ENCODE results near the gene KRT74.

Gene KRT74

DNA sequence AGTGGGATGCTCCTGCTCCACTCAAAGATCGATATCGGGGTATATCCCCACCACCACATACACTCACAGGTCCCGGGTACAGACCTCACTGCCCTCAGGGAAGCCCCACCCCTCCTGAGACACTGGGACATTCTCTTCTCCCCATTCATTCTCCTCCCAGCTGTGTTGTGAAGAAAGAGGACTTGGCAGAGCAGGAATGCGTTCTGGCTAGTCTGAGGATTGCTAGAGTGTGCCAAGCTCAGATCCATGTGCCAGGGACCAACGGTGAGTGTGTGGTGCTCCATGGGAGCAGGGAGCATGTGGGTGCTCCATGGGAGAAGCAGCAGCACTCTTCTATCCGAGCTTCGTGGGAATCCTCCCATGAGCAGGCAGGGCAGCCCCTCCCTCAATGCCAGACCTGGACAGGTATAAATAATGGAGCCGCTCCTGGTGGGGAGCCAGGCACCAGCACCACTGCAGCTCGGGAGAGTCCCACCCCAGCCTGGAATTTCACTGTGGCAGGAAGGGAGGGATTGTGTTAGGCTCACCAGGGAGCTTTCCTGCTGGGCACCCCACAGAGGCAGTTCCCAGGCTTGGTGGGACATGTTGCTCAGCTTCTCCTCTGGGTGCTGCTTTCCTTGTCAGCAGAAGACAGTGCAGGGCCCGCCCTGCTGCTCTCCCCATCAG lies 51.2 kb downstream of the KRT74 start:
- DNase-seq = peak in 3 of 51 donors; percentile 9 to 25 (median 16)

DNA sequence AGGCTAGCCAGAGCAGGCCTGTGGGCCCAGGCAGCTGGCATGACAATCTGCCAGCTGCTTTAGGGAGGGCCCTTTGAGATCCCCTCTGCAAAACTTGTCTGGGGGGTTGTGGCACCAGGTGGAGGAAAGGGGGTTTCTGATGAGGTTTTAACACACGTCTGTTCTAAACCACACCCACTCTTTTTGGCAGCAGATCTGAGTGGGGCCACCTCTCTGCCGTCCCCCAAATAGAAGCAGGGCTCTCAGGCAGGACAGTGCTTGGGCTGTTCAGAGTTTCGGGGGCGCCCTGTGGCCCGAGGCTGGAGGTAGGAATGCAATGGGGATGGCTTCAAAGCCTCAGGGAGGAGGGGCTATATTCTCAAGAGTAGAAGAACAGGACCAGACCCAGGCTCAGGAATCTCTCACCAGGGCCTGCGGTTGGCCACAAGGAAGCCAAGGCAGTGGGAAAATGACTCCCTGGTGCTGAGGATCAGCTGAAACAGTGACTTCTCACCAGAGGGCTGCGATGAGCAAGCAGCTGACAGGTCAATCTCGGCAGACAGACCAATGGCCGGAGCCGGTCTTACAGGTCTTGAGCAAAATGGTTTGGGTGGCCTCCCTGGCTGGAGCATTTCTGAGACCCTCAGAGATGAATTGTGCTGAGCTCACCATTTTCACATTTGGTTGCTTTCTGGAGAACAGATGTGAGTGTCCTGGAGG lies 51.9 kb downstream of the KRT74 start:
- no peak for DNase-seq

DNA sequence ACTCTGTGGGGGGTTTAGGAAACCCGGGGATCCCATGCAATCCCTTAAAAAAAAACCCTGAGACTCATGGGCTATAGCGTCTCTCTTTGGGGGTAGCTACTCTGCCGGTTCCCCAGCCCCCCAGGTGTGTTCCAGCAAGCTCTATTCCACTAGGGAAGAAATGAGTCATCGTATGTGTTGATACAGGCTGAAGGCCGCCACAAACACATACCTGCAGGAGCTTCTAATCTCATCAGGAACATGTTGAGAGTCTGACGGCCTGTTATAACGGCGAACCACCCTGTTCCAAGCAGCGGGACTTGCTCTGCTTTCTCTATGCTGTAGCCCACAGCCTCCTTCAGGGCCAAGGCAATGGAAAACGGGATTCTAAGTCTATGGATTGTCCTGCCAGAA lies 52.5 kb downstream of the KRT74 start:
- no peak for DNase-seq

DNA sequence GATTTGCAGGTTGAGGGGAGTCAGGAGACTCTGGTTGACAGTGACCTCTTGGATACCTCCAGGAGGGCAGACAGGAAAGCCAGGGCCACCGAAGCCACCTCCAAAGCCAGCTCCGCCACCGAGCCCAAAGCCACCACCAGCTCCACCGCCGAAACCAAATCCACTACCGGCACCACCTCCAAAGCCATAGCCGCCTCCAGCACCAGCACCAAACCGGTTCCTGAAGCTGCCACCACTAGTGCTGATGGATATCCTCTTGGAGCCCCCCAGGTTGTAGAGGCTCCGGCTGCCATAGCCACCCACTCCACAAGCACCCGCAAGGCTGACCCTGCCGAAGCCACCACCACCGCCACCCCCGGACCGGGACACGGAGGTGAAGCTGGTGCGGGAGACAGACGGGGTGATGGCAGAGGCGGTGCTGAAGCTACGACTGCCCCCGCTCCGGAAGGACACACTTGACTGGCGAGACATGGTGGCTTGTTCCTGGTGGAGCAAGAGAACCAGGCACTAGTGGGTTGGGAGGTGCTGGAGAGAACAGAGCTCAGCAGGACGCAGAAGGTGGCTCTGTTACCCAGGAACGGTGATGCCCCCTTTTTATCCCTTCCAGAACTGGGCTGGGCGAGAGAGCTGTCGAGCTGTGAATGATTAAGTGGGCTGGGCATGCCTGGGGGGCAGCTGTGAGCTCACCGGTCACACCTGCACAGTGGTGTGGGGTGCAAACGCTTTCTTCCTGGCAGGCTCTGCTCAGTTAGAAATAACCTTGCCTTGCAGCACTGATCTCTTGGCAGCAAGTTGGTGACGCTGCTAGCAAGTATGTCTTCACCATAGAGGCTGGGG lies 53.6 kb downstream of the KRT74 start, which contains the start of gene KRT5:
KRT5 (minus strand) TSS at position 569 of the 837 bp plus-strand sequence; CDS start at position 471, 98 bp downstream.
- no peak for DNase-seq

DNA sequence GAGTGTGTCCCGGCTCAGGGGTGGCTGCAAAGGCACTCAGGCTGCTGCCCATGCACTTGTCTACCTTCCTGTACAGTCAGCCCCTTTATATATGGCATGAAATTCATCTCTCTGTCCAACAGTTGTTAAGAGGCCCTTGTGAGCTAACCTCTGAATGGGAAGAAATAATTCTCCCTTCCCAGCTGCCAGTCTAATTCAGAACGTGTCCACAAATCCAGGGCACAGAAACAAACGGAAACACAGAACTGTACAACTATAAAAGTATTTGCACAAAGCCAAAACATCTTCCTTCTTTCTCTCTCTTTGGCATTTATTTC lies 54.3 kb downstream of the KRT74 start:
- DNase-seq = no peak

DNA sequence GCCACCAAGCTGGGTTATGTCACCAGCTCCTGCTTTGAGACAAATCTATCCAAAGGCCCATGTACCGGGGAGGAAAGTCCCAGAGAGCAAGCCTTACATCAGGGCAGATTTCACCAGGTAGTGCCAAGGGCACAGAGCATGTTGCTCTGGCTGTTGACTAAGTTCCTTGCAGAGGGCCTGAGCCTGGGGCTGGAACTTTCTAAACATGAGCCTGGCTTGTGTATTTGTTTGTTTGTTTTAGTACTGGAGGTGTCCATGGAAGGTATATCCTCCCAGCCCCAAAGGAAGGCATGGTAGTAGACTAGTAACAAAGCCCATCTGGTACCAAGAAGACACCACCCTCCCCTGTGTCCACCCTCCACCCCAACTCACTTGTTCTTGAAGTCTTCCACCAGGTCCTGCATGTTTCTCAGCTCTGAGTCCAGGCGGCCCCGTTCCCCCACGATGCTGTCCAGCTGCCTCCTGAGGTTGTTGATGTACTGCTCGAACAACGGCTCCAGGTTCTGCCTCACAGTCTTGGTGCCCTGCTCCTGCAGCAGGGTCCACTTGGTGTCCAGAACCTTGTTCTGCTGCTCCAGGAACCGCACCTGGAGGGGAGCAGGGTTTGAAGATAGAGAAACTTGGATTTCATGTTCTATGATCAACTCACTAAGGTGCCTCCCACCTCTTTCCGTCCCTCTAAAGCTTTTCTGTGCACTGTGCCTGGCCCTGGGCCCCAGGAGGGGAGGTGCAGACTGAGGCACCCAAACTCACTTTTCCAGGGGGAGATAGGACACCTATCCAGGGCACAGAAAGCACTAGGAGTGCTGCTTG lies 54.9 kb downstream of the KRT74 start:
- no peak for DNase-seq

DNA sequence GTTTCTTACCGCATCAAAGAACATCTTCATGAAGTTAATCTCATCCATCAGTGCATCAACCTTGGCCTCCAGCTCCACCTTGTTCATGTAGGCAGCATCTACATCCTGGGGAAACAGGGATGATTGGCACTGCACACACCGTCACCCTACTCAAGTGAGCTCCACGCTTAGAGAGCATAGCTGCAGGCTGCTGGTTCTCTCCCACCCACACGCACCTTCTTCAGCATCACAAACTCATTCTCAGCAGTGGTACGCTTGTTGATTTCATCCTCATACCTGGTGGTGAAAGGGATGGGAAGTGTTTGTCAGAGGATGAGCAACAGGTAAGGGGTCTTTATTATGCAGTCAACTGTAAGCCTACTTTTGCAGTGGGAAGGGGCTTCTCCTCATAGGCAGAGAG lies 55.8 kb downstream of the KRT74 start:
- peak in 1 of 51 donors; percentile 15 for DNase-seq

DNA sequence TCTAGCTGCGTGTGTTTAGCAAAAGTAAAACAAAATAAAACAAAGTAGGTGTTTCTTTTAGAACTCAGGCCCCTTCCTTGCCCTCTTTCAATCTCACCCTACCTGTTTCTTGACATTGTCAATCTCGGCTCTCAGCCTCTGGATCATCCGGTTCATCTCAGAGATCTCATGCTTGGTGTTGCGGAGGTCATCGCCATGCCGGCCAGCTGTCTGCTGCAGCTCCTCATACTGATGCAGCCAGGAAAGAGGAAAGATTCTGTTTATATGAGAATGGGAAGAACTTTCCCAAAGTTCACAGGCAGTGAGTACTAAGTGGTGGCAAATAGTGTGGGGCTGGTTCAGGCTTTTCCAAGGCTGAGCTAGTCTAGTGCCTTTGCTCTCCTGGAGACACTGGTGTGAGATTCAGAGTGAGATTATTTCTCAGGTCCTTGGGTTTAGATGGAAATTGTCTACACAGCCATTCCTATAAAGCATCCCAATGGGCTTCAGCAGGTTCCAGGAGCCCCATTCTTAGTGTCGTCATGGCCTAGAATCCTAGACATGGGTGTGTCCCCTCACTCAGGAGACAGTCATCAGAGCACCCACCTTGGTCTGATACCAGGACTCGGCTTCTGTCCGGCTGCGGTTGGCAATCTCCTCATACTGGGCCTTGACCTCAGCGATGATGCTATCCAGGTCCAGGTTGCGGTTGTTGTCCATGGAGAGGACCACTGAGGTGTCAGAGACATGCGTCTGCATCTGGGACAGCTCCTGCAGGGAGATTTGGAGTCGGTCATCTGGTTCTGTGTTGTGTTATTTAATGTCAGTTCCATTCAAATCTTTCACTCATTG lies 56.4 kb downstream of the KRT74 start:
- DNase-seq = no peak

DNA sequence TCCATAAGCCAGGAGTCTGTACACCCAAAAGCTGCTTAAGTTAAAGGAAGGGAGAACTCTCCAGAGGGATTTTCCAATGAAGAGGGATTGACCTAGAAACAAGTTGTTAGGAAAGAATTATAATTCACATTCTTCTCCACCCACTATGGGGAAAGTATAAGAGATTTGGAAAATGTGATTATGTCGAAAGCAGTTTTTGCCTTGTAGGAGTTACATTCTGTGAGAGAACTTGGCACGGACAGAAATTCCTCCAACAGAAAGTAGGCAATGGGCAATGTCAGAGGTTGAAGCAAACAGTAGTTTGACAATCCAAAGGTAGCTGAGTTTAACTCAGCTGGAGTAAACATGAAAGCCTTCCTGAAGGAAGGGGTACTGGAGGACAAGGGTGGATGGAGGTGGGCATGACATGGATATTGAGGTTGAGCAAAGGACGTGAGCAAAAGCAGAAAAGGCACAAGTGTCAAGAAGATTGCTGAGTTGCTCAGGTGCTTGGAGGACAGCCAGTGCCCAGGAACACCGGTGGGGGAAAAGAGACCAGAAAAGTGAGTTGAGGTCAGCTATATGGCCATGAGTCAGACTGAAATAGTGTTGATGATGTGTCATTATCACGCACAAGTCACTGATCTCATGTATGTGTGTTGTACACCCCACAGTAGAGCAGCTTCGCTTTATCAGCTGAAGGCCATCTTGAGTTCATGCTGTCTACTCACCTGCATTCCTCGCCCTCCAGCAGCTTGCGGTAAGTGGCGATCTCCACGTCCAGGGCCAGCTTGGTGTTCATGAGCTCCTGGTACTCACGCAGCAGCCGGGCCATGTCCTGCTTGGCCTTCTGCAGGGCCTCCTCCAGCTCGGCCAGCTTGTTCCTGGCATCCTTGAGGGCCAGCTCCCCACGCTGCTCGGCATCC lies 57.5 kb downstream of the KRT74 start:
- DNase-seq = no peak

Data from hypothalamus (tissue), 51 donors.